ENCODE data around the gene LEPROT.

DNA sequence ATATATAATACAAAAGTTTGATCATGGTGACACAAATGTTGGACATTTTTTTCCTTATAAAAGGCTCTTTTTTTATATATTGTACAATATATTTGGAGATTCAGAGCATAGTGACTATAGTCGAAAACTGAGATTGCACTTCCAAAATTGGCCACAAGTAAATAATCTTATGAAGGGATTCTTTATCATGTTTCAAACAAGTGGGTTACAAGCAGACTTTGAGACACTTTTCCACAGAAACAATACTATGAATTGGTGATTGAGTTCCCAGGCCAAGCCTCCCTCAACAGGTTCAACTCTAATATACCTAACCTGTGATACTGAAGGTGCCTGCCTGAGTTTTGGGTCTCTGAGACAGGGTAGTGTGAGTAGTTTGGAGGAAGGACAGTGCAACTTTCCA is 13.8 kb downstream of the LEPROT start:
- TF ChIP-seq, protein P1, sequence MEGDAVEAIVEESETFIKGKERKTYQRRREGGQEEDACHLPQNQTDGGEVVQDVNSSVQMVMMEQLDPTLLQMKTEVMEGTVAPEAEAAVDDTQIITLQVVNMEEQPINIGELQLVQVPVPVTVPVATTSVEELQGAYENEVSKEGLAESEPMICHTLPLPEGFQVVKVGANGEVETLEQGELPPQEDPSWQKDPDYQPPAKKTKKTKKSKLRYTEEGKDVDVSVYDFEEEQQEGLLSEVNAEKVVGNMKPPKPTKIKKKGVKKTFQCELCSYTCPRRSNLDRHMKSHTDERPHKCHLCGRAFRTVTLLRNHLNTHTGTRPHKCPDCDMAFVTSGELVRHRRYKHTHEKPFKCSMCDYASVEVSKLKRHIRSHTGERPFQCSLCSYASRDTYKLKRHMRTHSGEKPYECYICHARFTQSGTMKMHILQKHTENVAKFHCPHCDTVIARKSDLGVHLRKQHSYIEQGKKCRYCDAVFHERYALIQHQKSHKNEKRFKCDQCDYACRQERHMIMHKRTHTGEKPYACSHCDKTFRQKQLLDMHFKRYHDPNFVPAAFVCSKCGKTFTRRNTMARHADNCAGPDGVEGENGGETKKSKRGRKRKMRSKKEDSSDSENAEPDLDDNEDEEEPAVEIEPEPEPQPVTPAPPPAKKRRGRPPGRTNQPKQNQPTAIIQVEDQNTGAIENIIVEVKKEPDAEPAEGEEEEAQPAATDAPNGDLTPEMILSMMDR (IDR thresholded peaks at IDR 0.05), result peak in 1 of 3 experiments; percentile 24
- no peak for TF ChIP-seq POLR2A (IDR thresholded peaks at IDR 0.05; ENCODE audit: low read depth)
- no peak for TF ChIP-seq EP300 (IDR thresholded peaks at IDR 0.05)
